Prostate gland (tissue), 2 donors: ENCODE measurements around the gene BCAS3.

Experiments
- CTCF ChIP-seq, 4 experiments: fragments of 200-600 bp in 2 of 4; fragments of 450-650 bp in 2 of 4; sonication (generic) in 2 of 4; IDR thresholded peaks; 1 replicate in 3 of 4; 2 replicates in 1 of 4; pipeline ENCODE4 v1.5.1; 2016 to 2019; ENCODE audit warnings: antibody characterized with exemption in 4 of 4, mild to moderate bottlenecking in 2 of 4, moderate library complexity in 2 of 4
- POLR2A ChIP-seq: fragments of 450-650 bp; IDR thresholded peaks from one replicate; pipeline ENCODE4 v1.6.1; 2016; ENCODE audit warnings: antibody characterized with exemption, mild to moderate bottlenecking
- POLR2AphosphoS5 ChIP-seq: sonication (generic); formaldehyde crosslinking; IDR thresholded peaks from one replicate; pipeline ENCODE4 v1.6.1; 2017; ENCODE audit warnings: antibody characterized with exemption

GRCh38 chr17:60716766-60717165, 39.1 kb downstream of the BCAS3 start:
- TF ChIP-seq CTCF (IDR thresholded peaks at IDR 0.05) (no peak), POLR2A (no peak), POLR2AphosphoS5 (no peak)
